K562 (cell line): ENCODE results near the gene TRIP6. TPM values are rescaled to one million over a fixed set of nuclear protein-coding genes. Genes with fewer than 3 reads are reported as not detected.

Experiments
- CBFA2T3 ChIP-seq: fragments of 450-650 bp; IDR thresholded peaks from 2 replicates; pipeline ENCODE4 v1.6.1; 2017
- CBX2 ChIP-seq: fragments of 200-600 bp; sonication (generic); IDR thresholded peaks from one replicate; pipeline ENCODE4 v1.6.1; 2012; ENCODE audit warnings: mild to moderate bottlenecking, low read length, inconsistent platforms; ENCODE audit not compliant: insufficient read depth, poor library complexity, severe bottlenecking
- CBX3 ChIP-seq, 2 experiments: IDR thresholded peaks; 1 replicate in 1 of 2; 2 replicates in 1 of 2; pipeline ENCODE4 v1.6.1; 2012; ENCODE audit warnings: inconsistent platforms in 2 of 2, low read length in 2 of 2, borderline replicate concordance in 1 of 2, control low read depth in 1 of 2
- CSDE1 ChIP-seq, 2 experiments: fragments of 450-650 bp; IDR thresholded peaks; 2 replicates each; pipeline ENCODE4 v1.6.1; 2016; ENCODE audit warnings: mild to moderate bottlenecking in 1 of 2
- DNMT1 ChIP-seq: fragments of 450-650 bp; IDR thresholded peaks from 2 replicates; pipeline ENCODE4 v1.6.1; 2016; ENCODE audit warnings: antibody characterized with exemption, mild to moderate bottlenecking
- HSF4 ChIP-seq: fragments of 250-450 bp; sonication (Bioruptor Pico); IDR thresholded peaks from 2 replicates; pipeline ENCODE4 v2.1.2; 2022; ENCODE audit warnings: mild to moderate bottlenecking, moderate library complexity, borderline replicate concordance
- KLF13 ChIP-seq: fragments of 450-650 bp; IDR thresholded peaks from 2 replicates; pipeline ENCODE4 v1.6.1; 2016; ENCODE audit warnings: missing genetic modification characterization, low read depth, mild to moderate bottlenecking, missing compliant biosample characterization, moderate library complexity, borderline replicate concordance
- SAFB2 ChIP-seq: fragments of 200-400 bp; formaldehyde crosslinking; IDR thresholded peaks from 2 replicates; pipeline ENCODE4 v1.6.1; 2018; ENCODE audit warnings: borderline replicate concordance, low read length, low read depth, moderate library complexity; ENCODE audit not compliant: severe bottlenecking
- SRSF3 ChIP-seq: fragments of 200-400 bp; formaldehyde crosslinking; IDR thresholded peaks from 2 replicates; pipeline ENCODE4 v1.6.1; 2016; ENCODE audit warnings: mild to moderate bottlenecking, low read length, moderate library complexity; ENCODE audit not compliant: insufficient read depth
- ZNF175 ChIP-seq: fragments of 200-800 bp; sonication (Bioruptor generic); IDR thresholded peaks from 2 replicates; pipeline ENCODE4 v1.6.1; 2016; ENCODE audit warnings: low read depth, mild to moderate bottlenecking, missing genetic modification characterization, missing compliant biosample characterization
- ZNF512 ChIP-seq: IDR thresholded peaks from 2 replicates; pipeline ENCODE4 v1.6.1; 2016; ENCODE audit warnings: missing genetic modification characterization, missing compliant biosample characterization
- ZNF644 ChIP-seq: fragments of 200-800 bp; sonication (Bioruptor generic); IDR thresholded peaks from 2 replicates; pipeline ENCODE4 v1.6.1; 2016; ENCODE audit warnings: low read depth, missing genetic modification characterization, missing compliant biosample characterization
- polyA plus RNA-seq, 8 experiments: library from polyadenylated mRNA; depleted of rRNA in 4 of 8; stranded (reverse) in 5 of 8; unstranded in 3 of 8; fragments of >200 nt; fragmentation: Nextera tagmentation in 2 of 8; fragmentation: Illumina TruSeq in 1 of 8; extraction: Ambion mirVana in 2 of 8; extraction: Trizol in 1 of 8; gene quantifications; 2 replicates each; pipeline versions ENCODE4 v1.2.1 to v1.2.3, GENCODE V29; 2011 to 2014; ENCODE audit warnings: inconsistent platforms in 1 of 8, missing spikeins in 1 of 8
- total RNA-seq, 7 experiments: library from RNA; depleted of rRNA in 6 of 7; stranded (reverse); fragments of >200 nt in 6 of 7; fragmentation: Illumina TruSeq in 2 of 7; extraction: Trizol in 2 of 7; gene quantifications; 2 replicates each; pipeline versions ENCODE4 v1.2.1 to v1.2.3, GENCODE V29; 2011 to 2021; ENCODE audit warnings: low replicate concordance in 1 of 7

Gene TRIP6
- total and polyA plus RNA-seq, 9 of the 15 experiments (the other 6 are each of a cell fraction or from before 2014, with no cell fraction given): 5.9 to 141 (median 54.0) TPM

- TF ChIP-seq CBX3 (IDR thresholded peaks at IDR 0.05; ENCODE audit: borderline replicate concordance in 1 of 2, low read length in 2 of 2) (no peak), CBFA2T3 (no peak), CSDE1 (IDR thresholded peaks at IDR 0.05) (no peak), ZNF175 (no peak), SAFB2 (no peak), HSF4 (CRISPR knock-in tag) (no peak), DNMT1 (no peak), SRSF3 (no peak), ZNF512 (no peak), ZNF644 (no peak), CBX2 (no peak), KLF13 (tag) (no peak)
Measured at GRCh38 chr7:100824499-100825214, 42.5 kb upstream of the TRIP6 start (continued).
